ENCODE measurements around the gene NEK11.
"Not testable (repeated sequence)": the region's sequence is repeated elsewhere in the genome, so short reads cannot be mapped to it uniquely, and the experiment has no call there.

Gene NEK11

DNA sequence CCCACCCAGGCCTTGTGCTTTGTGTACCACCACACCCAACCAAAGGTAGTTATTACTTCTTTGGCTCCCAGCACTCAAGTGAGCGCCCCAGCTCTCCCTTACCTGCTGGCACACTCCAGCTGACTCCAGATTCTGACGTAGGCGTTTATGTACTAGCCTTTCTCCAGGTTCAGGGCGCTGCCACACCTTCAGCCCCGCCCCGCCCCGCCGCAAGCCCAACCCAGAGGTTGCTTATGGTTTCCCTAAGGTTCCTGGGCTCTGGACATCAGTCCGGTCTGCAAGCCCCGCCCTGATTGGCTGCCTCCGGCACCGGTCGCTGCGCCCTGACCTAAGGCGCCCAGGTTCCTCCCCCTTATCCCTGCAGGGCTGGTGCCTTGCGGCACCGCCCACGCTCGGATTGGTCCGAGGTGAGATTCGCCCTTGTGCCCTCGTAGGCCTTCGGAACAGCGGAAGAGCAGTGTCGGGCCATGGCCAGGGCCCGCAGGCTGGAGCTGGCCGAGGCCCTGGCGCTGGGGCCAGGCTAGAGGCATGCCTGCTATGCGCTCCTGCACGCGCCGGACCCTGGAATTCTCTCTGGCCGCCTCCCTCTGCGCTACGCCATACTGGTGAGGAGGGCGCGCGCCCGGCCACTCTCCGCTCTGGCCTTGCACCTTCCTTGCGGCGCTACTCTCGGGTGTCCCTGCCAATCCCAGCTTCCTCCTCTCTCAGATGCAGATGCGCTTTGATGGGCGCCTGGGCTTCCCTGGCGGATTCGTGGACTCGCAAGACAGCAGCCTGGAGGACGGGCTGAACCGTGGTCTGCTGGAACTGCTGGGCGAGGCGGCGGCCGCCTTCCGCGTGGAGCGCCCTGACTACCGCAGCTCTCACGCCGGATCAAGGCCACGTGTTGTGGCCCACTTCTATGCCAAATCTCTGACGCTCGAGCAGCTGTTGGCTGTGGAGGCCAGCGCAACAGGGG lies 335.1 kb downstream of the NEK11 start:
- peaks cover 10% of the 10 kb centered on the region for H3K4me1 Mint-ChIP-seq (ENCODE audit: low read depth)
- H3K4me3 Mint-ChIP-seq: peak overlapping the region; percentile 82
- H3K9me3 Mint-ChIP-seq: no peaks in the 10 kb centered on the region
- DNase-seq (ENCODE audit: low spot score): no peak
- peak overlapping the region; percentile 64 for H3K27ac Mint-ChIP-seq
- H3K36me3 Mint-ChIP-seq (ENCODE audit: low read depth): peaks cover 1% of the 10 kb centered on the region
- H3K27me3 Mint-ChIP-seq (ENCODE audit: low read depth): peaks cover 16% of the 10 kb centered on the region

DNA sequence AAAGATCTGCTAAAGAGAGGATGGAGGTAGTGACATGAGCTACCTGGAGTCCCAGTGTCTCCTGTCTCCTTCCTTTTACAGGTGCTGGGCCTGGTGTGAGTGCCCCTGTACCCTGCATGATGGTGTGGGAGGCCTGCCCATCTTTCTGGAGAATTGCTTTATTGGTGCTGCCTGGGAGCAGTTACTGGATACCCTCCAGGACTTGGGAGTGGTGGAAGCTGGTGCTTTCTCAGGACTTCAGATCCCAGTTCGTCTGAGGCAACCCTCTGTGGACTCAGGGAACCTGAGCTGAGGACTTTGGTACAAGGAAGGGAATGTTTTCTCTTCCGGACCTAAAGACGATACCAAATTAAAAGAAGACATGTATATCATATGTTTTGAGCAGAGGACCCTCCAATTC lies 336.6 kb downstream of the NEK11 start:
- peaks cover 23% of the 10 kb centered on the region for H3K27me3 Mint-ChIP-seq (ENCODE audit: low read depth)
- DNase-seq (ENCODE audit: low spot score): no peak
- no peak overlapping the region for H3K4me3 Mint-ChIP-seq
- H3K36me3 Mint-ChIP-seq (ENCODE audit: low read depth): peaks cover 1% of the 10 kb centered on the region
- peaks cover 10% of the 10 kb centered on the region for H3K4me1 Mint-ChIP-seq (ENCODE audit: low read depth)
- H3K9me3 Mint-ChIP-seq: no peaks in the 10 kb centered on the region
- H3K27ac Mint-ChIP-seq: no peak overlapping the region

DNA sequence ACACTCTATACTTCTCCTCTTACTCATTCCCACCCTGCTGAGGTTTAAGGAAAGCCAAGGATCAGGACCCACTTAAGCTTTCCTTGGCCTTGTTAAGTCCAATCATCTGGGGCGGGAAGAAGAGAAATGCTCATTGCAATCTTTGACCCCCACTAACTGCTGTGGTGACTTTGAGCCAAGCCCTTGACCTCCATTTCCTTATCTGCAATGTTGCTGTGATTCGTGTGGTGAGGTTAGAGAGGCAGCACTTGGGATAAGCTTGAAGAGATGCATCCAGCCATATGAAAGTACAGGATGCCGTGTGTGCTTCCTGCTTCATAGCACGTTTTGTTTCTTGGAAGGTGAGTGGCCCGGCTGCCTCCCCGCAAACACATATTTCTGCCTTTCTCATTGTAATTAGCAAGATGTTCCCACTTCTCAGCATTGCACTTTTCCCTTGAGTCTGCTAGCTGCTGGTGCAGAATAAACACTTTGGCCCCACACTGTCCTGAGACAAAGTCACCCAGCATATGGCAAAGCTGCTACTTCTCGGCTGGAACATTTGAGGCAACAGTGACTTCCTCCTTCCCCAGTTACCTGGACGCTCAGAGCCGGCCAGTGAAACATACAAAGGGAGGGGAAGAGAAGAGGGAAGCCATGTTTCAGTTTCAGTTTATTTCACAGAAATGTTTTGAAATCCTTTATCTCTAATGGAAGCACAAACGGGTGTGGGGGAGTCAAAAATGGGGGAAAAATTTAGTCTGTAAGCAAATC lies 344.4 kb downstream of the NEK11 start:
- Mint-ChIP-seq H3K9me3 (no peaks in the 10 kb centered on the region), H3K27ac (no peak overlapping the region), H3K27me3 (ENCODE audit: low read depth) (peaks cover 7% of the 10 kb centered on the region), H3K4me1 (ENCODE audit: low read depth) (peaks cover 7% of the 10 kb centered on the region), H3K36me3 (ENCODE audit: low read depth) (peaks cover 3% of the 10 kb centered on the region), H3K4me3 (no peak overlapping the region)
- DNase-seq (ENCODE audit: low spot score): no peak

DNA sequence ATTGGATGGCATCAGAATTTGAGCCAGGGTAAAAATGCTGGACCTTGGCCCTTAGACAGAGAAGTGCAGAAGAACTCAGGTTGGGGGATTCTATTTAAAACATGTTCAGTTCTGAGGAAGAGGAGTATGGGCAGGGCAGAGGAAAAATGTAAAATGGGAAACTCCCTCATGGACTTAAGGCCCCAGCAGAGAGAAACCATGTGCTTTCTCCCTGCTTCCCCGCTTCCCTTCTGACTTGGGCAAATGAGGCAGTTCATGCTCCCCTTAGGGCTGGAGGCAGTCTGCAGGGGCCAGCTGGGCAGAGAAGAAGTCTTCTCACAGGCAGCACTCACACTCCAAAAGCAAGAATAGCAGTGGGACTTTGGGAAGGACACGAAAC lies 345.0 kb downstream of the NEK11 start:
- no peak for DNase-seq (ENCODE audit: low spot score)
- Mint-ChIP-seq H3K4me3 (no peak overlapping the region), H3K9me3 (no peaks in the 10 kb centered on the region), H3K27ac (no peak overlapping the region), H3K27me3 (ENCODE audit: low read depth) (peaks cover 7% of the 10 kb centered on the region), H3K4me1 (ENCODE audit: low read depth) (peaks cover 7% of the 10 kb centered on the region), H3K36me3 (ENCODE audit: low read depth) (peaks cover 4% of the 10 kb centered on the region)

DNA sequence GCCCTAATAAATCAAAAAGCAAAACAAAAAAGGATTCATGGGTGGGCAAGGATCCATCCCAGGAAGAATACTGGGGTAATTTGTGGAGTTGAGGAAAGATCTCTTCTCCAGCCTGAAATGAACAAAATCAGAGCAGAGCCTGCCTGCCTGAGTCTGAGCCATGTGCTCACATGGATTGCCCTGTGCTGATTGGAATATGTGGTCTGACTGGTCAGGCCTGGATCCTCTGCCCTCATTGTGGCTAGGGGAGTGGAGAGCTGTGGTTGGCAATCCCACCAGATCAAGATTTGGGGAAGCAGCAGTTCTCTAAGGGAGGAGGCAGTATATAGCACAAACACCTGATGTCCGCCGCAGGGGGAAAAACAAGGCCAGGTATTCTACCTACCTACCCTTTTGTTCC lies 348.1 kb downstream of the NEK11 start:
- Mint-ChIP-seq H3K4me1 (ENCODE audit: low read depth) (peaks cover 10% of the 10 kb centered on the region), H3K27ac (no peak overlapping the region), H3K36me3 (ENCODE audit: low read depth) (peaks cover 4% of the 10 kb centered on the region), H3K27me3 (ENCODE audit: low read depth) (no peaks in the 10 kb centered on the region), H3K4me3 (no peak overlapping the region), H3K9me3 (no peaks in the 10 kb centered on the region)
- DNase-seq (ENCODE audit: low spot score): no peak

DNA sequence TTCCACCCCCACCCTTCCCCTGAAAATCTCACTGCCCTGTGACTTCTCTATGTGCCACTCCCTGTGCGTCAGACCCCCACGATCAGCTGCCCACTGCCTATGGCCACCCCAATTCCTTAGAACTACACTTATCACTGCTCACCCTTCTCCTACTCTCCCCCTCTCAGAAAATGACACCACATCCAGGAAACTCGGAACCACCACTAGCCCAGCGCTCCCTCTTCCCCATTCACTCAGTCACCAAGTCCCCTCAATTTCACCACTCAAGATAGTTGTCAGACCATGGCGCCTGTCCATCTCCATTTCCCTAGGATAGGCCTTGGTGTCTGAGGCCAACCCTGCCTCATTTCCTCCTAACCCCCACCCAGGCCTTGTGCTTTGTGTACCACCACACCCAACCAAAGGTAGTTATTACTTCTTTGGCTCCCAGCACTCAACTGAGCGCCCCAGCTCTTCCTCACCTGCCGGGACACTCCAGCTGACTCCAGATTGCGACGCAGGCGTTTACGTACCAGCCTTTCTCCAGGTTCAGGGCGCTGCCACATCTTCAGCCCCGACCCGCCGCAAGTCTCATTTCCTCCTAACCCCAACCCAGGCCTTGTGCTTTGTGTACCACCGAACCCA lies 354.3 kb downstream of the NEK11 start:
- not testable (repeated sequence) for DNase-seq (ENCODE audit: low spot score); H3K27me3 Mint-ChIP-seq (ENCODE audit: low read depth)
- peak overlapping the region; percentile 98 for H3K4me3 Mint-ChIP-seq

DNA sequence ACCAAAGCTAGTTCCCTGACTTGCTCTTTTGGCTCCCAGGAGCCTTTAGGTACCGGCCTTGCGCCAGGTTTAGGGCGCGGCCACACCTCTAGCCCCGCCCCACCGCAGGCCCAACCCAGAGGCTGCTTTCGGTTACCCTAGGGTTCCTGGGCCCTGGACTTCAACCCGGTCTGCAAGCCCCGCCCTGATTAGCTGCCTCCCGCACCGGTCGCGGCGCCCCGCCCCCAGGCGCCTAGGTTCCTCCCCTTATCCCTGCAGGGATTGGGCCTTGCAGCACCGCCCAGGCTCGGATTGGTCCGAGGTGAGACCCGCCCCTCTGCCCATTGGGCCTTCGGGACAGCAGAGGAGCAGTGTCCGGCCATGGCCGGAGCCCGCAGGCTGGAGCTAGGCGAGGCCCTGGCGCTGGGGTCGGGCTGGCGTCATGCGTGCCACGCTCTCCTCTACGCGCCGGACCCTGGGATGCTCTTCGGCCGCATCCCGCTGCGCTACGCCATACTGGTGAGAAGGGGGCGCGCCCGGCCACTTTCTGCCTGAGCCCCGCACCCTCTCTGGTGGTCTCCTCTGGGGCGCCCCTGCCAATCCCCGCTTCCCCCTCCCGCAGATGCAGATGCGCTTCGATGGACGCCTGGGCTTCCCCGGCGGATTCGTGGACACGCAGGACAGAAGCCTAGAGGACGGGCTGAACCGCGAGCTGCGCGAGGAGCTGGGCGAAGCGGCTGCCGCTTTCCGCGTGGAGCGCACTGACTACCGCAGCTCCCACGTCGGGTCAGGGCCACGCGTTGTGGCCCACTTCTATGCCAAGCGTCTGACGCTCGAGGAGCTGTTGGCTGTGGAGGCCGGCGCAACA lies 355.0 kb downstream of the NEK11 start, which contains the start of gene NUDT16:
Gene NUDT16 (plus strand): TSS at position 330 of the 847 bp plus-strand sequence. CDS start 31 bp downstream, at position 361.
- H3K36me3 Mint-ChIP-seq (ENCODE audit: low read depth): peaks cover 31% of the 10 kb centered on the region
- H3K4me1 Mint-ChIP-seq (ENCODE audit: low read depth): peaks cover 43% of the 10 kb centered on the region
- H3K27me3 Mint-ChIP-seq (ENCODE audit: low read depth): no peaks in the 10 kb centered on the region
- H3K9me3 Mint-ChIP-seq: no peaks in the 10 kb centered on the region
- H3K4me3 Mint-ChIP-seq: peak within 1 kb of the TSS; percentile 98
- peak within 1 kb of the TSS; percentile 97 for H3K27ac Mint-ChIP-seq
- peak; percentile 98 for DNase-seq (ENCODE audit: low spot score)

More for the DNA sequence above, 354.3 kb downstream of the NEK11 start:
- Mint-ChIP-seq H3K4me1 (ENCODE audit: low read depth) (peaks cover 36% of the 10 kb centered on the region), H3K36me3 (ENCODE audit: low read depth) (peaks cover 31% of the 10 kb centered on the region), H3K27ac (peak overlapping the region; percentile 97)
- H3K9me3 Mint-ChIP-seq: not testable (repeated sequence)

DNA sequence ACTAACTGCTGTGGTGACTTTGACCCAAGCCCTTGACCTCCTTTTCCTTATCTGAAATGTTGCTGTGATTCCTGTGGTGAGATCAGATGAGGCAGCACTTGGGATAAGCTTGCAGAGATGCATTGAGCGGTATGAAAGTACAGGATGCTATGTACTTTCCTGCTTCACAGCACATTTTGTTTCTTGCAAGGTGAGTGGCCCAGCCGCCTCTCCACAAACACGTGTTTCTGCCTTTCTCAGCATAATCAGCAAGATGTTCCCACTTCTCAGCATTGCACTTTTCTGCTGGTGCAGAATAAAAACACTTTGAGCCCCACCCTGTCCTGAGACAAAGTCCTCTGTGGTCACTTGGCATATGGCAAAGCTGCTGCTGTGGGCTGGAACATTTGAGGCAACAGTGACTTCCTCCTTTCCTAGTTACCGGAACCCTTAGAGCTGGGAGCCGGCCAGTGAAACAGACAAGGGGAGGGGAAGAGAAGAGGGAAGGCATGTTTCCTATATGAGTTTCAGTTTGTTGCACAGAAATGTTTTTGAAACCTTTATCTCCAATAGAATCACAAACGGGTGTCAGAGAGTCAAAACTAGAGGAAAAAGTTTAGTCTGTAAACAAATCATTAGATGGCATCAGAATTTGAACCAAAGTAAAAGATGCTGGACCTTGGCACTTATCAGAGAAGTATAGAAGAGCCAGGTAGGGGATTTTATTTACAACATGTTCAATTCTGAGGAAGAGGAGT lies 359.9 kb downstream of the NEK11 start:
- Mint-ChIP-seq H3K4me1 (ENCODE audit: low read depth) (peaks cover 50% of the 10 kb centered on the region), H3K36me3 (ENCODE audit: low read depth) (peaks cover 30% of the 10 kb centered on the region), H3K9me3 (no peaks in the 10 kb centered on the region), H3K4me3 (peak overlapping the region; percentile 63), H3K27ac (peak overlapping the region; percentile 85), H3K27me3 (ENCODE audit: low read depth) (no peaks in the 10 kb centered on the region)
- peak; percentile 44 for DNase-seq (ENCODE audit: low spot score)

DNA sequence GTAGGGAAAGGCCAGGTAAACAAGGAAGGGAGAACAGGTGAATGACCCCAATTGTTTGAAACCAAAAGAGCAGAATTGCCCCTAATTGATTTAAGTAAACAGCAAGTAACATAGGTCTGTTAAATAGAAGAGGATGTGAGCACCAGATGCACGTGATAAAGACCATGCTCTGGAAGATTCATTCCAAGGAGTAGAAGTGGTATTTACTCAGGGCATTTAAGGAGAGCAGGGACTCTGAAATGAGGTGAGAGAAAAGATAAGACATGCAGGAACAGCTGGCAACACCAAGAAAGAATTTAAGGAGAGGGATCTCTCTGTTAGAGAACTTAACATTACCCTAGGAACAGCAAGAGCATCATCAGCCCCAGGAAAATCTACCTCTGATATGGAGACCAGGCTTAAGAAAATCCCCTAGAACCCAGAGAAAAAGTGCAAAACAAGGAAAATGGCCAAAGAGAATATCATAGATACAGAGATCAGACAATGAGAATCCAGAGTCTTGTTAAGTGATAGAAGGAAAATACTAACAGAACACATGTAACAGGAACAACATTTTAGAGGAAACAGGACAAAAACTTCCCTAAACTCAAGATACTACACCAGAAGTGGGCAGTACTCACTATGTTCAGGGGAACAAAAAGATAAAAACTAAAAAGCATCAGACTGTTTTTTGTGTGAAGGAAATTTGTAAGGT lies 361.3 kb downstream of the NEK11 start:
- Mint-ChIP-seq H3K27me3 (ENCODE audit: low read depth) (no peaks in the 10 kb centered on the region), H3K9me3 (no peaks in the 10 kb centered on the region), H3K27ac (peak overlapping the region; percentile 12), H3K4me1 (ENCODE audit: low read depth) (peaks cover 43% of the 10 kb centered on the region), H3K4me3 (no peak overlapping the region), H3K36me3 (ENCODE audit: low read depth) (peaks cover 24% of the 10 kb centered on the region)
- DNase-seq (ENCODE audit: low spot score): no peak

DNA sequence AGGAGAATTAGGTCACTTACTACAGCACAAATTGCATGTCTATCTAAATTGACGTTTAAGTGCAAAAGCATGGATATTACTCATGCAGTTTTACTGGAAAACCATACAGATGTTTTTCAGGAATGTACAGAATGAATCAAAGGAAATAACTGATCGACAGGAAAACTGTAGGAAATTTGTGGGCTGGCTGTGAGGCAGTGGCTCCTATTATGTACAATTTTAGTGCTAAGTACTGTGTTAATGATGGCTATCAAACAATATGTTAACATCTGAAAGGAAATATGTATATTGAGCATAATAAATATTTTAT lies 361.8 kb downstream of the NEK11 start:
- DNase-seq (ENCODE audit: low spot score): no peak
- Mint-ChIP-seq H3K4me3 (no peak overlapping the region), H3K4me1 (ENCODE audit: low read depth) (peaks cover 43% of the 10 kb centered on the region), H3K36me3 (ENCODE audit: low read depth) (peaks cover 23% of the 10 kb centered on the region), H3K27me3 (ENCODE audit: low read depth) (no peaks in the 10 kb centered on the region), H3K9me3 (no peaks in the 10 kb centered on the region), H3K27ac (no peak overlapping the region)

DNA sequence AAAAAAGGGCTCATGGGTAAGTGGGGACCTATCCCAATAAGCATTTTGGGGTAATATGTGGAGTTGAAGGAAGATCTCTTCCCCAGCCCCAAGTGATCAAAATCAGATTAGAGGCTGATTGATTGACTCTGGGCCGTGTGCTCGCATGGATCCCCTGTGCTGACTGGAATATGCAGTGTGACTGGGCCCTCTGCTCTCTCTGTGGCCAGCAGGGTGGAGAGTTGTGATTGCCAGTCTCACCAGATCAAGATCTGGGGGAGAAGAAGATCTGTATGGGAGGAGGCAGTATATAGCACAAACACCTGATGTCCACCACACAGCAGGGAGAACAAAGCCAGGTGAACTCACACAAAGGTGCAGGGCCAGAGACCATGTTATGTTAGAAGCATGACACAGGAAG lies 363.7 kb downstream of the NEK11 start:
- Mint-ChIP-seq H3K27me3 (ENCODE audit: low read depth) (peaks cover 2% of the 10 kb centered on the region), H3K36me3 (ENCODE audit: low read depth) (peaks cover 5% of the 10 kb centered on the region), H3K27ac (no peak overlapping the region)

DNA sequence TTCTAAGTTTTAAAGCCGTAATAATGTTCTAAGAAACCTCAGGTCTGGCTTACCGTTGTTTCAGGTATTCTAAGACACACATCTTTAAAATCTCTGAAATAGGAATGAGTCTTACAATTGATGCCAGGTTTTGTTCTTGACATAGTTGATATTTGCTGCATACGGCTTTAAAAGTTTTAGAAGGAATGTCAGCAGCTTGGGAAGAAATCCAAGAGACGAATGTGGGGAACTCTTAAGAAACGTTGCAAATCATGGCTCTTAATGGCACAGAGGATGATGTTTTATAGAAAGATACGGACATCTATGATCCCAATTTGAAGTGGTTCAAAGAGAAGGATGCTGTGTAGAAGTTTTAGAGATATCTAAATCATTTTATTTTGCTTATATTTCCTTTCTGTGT lies 366.4 kb downstream of the NEK11 start:
- Mint-ChIP-seq H3K4me3 (no peak overlapping the region), H3K27ac (no peak overlapping the region), H3K9me3 (no peaks in the 10 kb centered on the region), H3K27me3 (ENCODE audit: low read depth) (peaks cover 2% of the 10 kb centered on the region), H3K4me1 (ENCODE audit: low read depth) (peaks cover 2% of the 10 kb centered on the region), H3K36me3 (ENCODE audit: low read depth) (no peaks in the 10 kb centered on the region)
- DNase-seq (ENCODE audit: low spot score): no peak

More for the DNA sequence above, 363.7 kb downstream of the NEK11 start:
- Mint-ChIP-seq H3K4me3 (no peak overlapping the region), H3K4me1 (ENCODE audit: low read depth) (peaks cover 28% of the 10 kb centered on the region), H3K9me3 (no peaks in the 10 kb centered on the region)
- DNase-seq (ENCODE audit: low spot score): no peak

All from T-helper 2 cell treated with Interferon-gamma antibody and Interleukin-4, amounts not matched to agents 5 μg/mL and 100 μg/mL, for 36 hours (primary cell).